ENCODE data around the gene SP140L.
"Not testable (repeated sequence)": the region's sequence is repeated elsewhere in the genome, so short reads cannot be mapped to it uniquely, and the experiment has no call there.

SP140L gene

DNA sequence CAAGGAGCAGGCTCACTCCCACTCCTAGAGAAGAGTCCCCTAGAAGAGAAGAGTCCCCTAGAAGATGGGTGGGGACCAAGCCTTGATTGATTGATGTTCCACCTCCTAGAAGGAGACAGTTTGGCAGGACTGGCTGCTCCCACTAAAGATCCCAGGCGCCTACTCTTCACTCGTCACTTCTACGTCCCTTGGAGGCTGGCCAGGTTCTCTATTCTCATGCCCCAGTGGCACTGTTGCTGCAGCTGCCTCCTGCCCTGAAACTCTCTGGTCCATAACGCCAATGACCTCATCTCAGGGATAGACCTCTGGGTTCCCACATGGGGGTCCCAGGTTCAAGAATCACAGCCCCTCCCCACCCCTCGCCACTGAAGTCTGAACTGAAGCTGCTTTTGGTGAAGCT, 2.5 kb upstream of the SP140L start:
- DNase-seq = no peak

DNA sequence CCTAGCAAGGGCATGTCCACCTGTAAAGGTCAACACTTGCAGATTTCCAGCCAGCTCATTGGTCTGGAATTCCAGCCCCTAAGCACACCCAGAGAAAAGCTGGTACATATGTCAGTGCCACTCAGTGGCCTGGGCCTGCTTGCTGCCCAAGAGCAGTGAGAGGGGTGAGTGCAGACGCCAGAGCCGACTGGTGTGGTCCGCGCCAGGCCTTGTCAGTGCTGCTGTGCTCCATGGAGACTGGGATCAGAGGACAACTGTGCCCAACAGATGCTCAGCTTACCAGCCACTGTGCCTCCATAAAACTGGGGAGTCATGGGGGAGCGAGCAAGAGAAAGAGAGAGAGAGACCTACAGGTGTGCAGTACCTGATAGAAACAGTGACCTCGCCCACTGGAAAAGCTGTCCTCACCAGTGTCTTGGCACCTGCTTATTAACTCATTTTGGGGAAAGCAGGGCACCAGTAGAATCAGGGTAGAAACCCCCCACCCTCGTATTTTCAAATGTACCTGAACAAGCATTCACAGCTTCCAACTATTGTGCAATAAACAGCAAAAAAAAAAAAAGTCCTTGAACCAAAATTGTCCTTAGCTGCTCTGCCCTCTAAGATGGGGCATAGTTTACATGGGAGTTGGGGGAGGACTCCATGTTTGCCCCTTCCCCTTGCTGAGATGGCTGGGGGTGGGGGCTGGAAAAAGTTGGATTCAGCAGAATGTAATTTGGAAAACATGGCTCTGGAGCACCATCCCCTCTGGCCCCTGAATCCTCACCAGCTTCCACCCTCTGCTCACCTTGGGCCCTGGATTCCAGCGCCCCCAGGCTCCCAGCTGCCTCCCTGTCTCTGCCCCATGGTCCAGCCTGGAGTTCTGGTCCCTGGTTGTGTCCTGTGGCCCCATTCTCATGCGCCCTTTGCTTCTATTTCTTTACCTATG, 1.4 kb upstream of the SP140L start:
- no peak for DNase-seq

DNA sequence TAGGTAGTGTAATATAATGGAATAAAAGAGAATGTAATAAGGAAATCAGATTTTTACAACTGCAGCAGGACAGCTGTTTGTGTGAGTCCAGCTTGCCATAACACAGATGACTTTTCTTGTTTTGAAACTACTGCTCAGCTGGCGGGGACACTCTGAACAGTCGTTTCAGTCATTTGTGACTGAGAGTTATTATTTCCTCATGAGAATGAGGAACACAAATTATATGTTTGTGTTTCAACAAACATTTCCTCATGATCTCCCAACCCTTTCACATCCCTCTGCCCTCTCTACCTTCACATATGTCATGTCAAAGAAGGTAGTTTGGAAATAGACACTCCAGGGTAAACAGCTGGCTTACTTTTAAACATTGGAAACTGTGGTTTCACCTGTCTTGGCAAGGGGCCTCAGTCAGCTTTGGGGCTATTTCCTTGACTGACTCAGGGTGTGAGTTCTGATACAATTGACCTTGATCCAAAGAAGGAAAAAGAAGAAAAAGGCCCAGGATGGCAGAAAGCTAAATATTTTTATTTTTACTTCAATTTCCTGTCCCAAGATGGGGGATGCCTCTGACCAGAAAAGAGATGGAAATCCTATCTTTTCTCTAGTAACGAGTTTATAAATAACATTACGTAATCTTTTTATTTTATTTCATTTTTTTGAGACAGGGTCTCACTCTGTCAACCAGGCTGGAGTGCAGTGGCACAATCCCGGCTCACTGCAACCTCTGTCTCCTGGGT, 593 bp downstream of the SP140L start:
- DNase-seq = no peak

DNA sequence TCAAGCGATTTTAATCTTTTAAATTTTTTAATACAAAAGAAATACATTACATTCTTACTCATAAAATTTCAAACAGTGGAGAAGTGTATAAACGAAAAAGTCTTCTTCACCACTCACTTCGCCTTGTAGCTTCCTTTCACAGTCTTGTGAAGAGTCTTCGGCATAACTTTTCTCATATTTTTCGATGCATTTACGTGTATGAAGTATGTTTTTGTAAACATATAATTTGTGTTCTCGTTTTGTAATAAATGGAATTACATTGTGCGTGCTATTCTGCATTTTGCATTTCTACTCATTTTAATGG, 1.1 kb downstream of the SP140L start:
- no peak for DNase-seq

DNA sequence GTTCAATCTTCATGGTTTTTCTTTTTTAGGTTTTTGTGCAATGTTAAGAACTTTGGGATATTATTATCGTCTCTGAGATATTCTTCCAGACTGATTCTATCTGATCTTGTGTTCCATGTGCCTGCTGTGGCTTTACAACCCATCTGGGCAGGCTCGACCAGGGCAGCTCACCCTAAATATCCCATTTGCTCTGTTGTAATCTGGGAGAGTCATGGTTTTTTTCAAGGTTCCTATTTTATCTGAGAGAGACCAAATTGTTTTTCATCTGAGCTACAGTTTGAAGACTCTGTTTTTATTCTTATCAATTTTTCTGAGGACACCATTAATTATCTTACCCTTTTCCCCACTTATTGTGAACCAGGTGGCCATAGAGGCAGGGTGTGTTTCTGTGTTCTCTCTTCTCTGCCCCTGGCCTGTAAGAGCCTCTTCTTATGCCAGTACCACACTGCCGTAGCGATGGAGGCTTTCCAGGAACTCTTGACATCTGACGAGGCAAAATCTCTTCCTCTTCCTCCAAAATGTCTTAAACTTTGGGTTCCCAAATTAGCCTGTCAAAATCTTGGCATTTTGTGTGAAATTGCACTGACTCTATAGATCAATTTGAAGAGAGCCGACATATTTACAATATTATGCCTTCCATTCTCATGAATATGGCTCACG, 3.1 kb downstream of the SP140L start:
- no peak for DNase-seq

DNA sequence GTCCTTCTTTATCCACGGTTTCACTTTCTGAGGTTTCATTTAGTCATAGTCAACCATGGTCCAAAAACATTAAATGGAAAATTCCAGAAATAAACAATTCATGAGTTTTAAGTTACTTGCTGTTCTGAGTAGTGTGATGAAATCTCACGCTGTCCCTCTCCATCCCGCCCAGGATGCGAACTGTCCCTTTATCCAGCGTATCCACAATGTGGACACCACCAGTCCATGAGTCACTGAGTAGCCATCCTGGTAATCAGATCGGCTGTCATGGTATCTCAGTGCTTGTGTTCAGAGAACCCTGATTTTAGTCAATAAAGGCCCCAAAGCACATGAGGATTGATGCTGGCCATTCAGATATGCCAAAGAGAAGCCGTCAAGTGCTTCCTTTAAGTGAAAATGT, 3.7 kb downstream of the SP140L start:
- no peak for DNase-seq

DNA sequence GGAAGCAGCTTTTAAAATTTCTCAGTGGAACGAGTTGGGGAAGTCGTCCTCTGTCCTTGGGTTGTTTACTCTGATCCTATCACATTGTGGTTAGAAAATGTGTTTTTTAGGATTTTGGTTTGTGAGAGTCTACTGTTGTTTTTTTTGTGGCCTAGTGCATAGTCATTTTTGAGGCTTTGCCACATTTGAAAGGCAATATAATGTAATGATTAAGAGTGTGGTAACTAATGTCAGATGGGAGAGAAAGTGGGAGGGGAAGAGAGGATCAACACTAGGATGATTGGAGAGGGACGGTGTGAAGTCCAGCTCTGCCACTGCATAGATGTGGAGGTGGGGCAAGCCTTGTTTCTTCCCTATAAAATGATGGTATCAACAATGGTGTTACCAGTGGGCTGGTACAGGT, 8.5 kb downstream of the SP140L start:
- no peak for DNase-seq

DNA sequence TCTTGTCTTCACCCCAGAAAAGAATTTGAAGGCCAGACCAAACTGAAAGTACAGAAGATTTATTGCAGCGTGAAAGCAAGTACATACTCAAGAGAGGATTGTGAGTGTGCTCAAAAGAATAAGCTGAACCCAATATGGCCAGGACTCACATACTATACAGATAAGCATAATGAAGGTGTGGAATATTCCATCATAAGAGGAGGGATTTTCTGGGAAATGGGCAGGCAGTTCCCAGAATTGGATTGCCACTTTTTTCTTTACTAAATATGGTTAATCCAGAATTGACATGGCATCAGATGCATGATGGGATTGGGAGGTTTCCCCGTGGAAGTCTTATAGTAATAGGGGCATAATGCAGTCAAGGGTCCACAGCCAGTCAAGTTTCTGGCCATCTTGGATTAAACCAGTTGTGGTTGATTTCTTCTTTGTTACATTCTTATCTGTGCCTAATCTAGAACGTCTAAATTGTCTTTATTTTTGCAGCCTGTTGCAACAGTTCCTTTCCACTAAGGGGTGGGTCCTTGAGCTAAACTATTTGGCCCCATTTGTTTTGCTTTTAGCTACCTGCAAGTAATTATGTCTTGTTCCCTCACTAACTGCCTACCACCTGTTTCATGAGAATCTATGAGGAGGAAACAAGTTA, 9.0 kb downstream of the SP140L start:
- no peak for DNase-seq

DNA sequence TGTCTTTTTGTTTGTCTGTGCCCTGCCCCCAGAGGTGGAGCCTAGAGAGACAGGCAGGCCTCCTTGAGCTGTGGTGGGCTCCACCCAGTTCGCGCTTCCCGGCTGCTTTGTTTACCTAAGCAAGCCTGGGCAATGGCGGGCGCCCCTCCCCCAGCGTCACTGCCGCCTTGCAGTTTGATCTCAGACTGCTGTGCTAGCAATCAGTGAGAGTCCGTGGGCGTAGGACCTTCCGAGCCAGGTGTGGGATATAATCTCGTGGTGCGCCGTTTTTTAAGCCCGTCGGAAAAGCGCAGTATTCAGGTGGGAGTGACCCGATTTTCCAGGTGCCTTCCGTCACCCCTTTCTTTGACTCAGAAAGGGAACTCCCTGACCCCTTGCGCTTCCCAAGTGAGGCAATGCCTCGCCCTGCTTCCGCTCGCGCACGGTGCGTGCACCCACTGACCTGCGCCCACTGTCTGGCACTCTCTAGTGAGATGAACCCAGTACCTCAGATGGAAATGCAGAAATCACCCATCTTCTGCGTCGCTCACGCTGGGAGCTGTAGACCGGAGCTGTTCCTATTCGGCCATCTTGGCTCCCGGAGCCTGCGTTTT, 15.0 kb downstream of the SP140L start:
- DNase-seq = not testable (repeated sequence)

DNA sequence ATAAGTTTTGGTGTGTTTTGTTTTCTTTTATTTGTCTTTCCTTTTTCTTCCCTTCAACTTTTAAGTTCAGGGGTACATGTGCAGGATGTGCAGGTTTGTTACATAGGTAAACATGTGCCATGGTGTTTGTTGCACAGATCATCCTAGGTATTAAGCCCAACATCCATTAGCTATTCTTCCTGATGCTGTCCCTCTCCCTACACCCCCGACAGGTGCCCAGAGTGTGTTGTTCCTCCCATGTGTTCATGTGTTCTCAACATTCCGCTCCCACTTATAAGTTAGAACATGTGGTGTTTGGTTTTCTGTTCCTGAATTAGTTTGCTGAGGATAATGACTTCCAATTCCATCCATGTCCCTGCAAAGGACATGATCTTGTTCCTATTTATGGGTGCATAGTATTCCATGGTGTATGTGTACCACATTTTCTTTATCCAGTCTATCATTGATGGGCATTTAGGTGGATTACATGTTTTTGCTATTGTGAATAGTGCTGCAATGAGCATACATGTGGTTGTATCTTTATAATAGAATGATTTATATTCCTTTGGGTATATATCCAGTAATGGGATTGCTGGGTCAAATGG, 16.1 kb downstream of the SP140L start:
- not testable (repeated sequence) for DNase-seq

DNA sequence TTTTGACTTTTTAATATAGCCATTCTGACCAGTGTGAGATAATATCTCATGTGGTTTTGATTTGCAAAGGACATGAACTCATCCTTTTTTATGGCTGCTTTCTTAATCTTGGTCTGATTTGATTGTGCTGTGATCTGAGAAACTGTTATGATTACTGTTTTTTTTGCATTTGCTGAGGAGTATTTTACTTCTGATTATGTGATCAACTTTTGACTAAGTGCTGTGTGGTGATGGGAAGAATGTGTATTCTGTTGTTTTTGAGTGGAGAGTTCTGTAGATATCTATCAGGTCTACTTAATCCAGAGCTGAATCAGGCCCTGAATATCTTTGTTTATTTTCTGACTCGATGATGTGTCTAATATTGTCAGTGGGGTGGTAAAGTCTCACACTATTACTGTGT, 16.8 kb downstream of the SP140L start:
- DNase-seq = no peak

DNA sequence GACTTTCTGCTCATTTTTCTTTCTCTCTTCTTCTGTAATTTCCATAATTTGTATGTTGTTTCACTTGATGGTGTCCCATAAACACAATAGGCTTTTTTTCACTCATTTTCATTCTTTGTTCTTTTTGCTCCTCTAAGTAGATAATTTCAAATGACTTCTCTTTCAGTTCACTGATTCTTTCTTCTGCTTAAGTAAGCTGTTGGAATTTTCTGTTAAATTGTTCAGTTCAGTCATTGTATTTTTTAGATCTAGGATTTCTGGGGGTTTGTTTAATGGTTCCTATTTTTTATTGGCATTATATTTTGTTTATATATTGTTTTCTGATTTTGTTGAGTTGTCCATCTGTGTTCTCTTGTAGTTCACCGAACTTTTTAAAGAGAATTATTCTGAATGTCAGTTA, 19.5 kb downstream of the SP140L start:
- no peak for DNase-seq

DNA sequence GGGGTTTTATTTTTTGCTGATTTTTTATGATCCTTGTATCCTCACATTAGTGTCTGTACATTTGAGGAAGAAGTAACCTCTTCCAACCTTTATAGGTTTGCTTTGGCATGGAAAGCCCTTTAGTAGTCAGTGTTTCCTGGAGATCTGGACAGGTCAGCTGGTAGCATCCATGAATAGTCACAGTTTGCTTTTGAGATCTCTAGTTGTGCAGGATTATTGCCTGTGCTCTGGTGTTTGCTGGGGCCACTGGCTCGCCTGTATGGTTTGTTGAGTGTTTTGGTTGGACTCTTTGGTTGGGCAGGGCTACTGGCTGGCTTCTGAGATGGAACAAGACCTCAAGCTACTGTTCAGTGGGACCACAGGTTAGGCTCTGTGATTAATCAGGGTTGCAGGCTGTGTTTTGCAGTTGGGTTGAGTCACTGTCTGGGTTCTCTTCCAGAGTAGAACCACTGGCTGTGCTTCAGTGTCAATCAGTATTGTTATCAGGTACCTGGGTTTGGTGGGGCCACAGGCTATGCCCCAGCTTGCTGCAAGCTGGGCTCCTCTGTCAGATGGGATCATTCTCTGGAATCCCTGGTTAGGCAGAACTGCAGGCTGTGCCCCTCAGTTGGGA, 20.0 kb downstream of the SP140L start:
- no peak for DNase-seq

DNA sequence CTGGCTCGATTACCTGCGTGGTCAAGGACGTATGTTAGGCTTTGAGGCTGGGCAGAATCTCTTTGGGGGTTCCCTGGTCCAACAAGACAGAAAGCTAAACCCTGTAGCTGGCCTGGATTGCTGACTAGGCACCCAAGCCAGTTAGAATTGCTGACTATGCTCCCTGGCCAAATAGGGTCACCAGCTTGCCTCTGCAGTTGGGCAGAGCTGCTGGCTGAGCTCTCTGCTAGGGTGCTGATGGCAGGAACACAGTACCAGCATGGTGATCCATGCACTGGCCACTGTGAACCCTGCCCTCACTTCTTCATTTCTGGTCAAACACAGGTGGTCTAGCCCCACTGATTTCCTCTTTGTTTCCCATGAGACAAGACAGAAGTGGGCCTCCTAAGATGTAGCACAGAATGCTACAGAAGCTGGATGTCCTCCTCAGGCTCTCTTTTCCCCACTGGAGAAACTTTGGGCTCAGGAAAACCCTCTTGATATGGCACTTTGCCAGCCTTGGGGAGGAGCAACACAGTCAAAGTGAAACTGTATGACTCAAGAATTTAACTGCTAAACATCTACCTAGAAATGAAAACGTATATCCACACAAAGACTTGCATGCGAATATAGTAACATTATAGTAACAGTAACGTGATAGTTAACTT, 20.8 kb downstream of the SP140L start:
- no peak for DNase-seq

DNA sequence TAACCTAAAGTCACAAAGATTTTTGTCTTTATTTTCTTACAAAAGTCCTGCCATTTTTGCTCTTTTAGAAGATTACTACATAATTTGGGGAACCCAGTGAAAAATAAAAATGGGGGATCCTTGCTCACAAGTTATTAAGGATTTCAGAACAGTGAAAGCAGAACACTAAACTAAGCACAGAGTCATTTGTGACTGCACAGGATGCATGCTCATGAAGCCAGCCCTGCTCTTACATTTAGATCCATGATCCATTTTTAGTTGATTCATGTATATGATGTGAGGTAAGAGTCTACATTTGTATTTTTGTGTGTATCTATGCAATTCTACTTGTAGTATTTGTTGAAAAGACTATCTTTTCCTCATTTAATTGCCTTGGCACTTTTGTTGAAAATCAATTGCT, 21.8 kb downstream of the SP140L start:
- DNase-seq = no peak

DNA sequence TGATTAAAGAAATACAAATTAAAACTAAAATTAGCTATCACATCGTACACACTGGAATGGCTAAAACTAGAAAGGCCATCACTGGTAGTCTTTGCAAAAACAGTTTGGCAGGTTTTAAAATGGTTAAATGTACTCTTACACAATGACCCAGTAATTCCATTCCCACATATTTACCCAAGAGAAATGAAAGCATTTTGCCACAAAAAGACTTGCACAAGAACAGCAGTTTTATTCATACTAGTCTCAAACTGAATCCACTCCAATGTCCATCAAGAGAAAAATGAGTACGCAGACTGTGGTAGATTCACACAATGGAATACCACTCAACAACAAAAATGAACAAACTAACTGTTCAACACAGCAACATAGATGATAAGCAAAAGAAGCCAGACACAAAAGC, 29.1 kb downstream of the SP140L start:
- no peak for DNase-seq

DNA sequence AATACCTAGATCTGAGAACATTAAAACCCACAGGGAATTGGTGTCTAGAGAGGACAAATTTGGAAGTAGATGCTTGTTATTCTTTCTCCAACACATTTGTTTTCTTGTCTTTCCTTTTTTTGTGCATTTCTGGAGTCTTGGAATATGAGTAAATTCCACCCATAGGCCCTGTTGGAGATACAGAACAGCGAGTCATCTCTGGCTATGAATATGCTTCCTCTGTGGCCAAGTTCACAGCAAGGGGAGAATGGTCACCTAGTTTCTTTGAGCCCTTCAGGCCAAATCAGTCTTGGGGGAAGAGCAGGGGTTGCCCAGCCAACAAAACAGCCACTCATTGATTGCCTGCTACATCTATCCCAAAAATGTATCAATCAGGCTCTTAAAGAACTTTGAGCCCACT, 31.3 kb downstream of the SP140L start:
- no peak for DNase-seq

DNA sequence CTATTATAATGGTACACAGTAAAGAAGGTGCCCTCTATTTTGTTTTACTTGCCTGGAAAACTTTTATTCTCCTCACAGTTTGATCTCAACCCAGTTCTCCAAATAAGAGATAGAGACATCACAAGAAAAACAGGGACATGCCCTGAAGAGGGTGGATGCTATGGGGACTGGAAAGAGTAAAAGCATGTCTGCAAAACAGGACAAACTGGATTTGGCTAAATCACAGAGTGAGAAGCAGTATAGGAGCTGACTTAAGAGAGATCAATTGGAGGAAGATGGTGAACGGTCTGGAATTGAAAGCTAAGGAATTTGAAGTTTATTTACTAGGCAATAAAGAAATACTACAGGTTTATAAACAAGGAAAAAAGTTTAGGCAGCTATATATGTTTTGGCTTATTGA, 33.0 kb downstream of the SP140L start:
- no peak for DNase-seq

DNA sequence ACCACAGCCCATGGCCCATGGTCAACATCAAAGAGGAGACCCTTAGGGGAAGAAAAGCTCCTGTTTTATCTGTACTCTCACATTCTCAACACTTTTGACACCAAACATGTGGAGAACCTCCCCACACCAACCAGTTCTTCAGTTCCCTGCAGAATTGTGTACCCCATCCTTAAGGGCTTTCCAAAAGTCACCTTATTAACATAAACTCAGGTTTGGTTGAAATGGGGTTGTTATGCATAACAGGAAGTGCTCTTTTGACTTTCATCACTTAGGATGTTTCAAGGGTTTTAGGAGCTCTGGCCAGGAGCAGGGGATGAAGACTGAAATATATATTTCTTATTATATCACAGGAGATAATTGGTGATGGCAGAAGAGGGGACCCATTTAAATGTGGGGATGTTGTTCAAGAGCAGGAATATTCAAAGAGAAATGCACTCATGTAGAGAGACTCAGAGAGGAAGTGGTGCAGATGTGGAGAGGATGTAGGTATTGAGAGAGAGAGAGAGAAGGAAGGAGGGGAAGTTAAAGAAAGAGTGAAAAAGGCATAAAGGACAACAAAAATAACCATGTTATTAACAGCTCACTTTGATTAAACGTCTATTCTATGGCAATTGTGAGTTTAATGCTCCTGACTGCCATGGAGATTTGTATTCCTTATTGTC, 35.2 kb downstream of the SP140L start:
- DNase-seq = no peak

DNA sequence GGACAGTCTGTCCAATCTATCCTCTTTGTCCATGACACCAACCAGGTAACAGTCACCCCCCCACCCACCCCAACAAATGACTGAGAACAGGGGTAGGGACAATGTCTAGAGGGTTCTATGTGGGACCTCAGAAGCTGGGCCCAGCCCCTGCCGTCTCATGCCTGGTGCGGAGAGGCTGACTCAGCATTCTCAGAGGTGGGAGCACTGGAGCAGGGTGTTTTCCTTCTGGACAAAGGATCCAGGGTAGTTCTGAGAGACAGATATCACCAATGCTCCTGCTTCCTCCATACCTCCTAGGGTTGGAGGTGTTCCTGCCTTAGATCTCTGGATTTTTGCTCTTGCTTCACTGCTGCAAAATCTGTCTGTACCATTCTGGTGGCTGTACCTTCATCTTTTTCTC, 55.1 kb downstream of the SP140L start:
- no peak for DNase-seq

DNA sequence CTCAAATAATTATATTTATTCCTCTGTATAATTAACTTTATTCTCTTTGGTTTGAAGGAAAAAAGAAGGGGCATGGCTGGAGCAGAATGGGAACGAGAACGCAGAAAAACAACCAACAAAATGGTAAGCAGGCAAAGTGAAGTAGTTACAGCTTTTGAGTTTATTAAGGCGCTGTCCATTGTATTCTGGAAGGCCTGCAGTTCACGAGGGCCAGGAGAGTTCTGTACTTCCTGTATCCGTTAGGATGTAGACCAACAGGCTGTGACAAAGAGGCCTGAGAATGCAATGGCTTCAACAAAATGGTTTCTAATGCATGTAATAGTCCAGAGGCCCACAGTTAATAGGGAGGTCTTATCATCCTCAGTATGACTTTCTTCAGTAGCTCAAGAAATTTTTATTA, 56.5 kb downstream of the SP140L start:
- no peak for DNase-seq
